Medulla oblongata (tissue), 1 donor: Measurements from ENCODE around the gene IPO4.

Experiments
- DNase-seq: peaks from one replicate; pipeline ENCODE4 v3.0.0-alpha.2; 2015; ENCODE audit errors: extremely low spot score

Gene IPO4

DNA sequence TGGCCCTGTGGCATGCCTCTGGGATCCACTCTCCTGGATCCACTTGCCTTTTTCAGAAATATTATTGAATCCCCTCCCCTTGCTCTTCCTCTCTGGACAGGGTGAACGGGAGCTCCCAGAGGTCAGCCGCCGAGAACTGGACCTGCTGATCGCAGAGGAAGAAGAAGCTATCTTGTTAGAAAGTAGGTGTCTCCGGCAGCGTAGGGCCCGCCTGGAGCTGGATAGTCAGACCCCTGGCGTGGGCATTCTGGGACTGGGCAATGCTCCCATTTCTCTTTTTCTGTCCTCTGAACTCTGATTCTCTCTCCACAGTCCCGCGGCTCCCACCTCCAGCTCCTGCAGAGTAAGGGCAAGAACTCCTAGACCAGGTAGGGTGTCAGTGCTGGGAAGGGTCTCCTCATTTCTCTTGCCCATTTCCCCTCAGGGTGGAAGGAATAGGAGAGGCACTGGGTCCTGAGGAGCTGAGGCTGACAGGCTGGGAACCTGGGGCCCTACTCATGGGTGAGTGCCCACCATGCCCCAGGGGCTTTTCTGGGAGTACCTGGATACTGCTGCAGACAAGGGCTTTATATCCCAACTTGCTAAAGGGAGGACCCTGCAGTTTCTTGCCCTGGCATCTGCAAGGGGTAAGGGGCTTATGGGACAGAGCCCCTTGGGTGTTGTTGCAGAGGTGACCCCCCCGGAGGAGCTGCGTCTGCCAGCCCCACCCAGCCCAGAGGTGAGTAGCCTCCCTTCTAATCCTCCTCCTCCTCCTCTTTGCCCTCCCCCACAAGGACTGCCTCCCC, 11.4 kb downstream of the IPO4 start:
- DNase-seq, result no peak

DNA sequence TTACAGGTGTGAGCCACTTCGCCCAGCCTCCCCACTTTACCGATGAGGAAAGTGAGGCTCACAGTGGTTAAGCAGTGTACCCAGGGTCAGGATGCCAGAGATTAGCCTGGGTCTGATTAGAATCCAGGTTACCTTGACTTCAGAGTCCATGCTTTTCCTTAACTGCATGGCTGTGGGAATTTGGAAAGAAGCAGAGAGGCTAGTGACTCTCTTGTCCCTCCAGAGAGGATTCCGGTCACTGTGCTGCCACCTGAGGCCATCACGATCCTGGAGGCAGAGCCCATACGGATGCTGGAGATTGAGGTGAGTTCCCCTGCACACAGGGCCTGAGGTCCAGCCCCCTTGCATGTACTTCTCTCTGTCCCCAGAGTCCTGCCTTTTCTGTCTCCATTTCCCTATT, 12.0 kb downstream of the IPO4 start:
- no peak for DNase-seq

DNA sequence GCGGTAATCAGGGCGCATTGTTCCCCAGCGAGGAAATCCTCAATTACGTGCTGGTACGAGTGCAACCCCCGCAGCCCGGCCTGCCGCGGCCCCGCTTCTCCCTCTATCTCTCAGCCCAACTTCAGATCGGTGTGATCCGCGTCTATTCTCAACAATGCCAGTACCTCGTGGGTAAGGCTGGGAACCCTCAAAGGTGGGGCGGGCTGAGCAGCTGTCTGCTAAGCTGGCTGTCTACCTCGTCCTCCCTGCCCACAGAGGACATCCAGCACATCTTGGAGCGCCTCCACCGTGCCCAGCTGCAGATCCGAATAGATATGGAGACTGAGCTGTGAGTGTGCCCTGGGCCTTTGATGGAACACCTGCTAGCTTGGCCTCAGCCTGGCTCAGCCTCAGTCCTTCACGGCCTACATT, 15.7 kb downstream of the IPO4 start:
- DNase-seq, result no peak

DNA sequence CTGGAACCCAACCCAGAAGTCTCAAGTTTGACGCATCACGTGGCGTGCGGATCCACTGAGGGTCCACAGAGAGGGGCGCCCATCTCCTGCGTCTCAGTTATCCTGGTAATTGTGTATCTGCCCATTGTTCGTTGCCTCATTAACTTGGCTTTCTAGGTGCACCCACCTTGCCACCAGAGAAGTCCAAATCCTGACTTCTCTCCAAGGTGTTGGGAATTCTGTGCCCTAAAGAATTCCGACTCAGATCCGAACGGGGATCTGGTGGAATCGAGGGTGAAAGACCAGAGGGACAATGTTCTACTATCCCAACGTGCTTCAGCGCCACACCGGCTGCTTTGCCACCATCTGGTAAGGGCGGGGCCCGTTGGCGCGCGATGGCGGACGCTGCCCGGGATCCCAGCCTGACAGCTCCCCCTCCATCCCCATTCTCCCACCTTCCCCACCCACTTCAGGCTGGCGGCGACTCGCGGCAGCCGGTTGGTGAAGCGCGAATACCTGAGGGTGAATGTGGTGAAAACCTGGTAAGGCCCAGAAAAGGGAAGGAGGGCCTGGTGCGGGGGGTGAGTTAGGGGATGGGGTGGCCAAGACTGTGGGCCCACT, 16.3 kb downstream of the IPO4 start:
- no peak for DNase-seq

DNA sequence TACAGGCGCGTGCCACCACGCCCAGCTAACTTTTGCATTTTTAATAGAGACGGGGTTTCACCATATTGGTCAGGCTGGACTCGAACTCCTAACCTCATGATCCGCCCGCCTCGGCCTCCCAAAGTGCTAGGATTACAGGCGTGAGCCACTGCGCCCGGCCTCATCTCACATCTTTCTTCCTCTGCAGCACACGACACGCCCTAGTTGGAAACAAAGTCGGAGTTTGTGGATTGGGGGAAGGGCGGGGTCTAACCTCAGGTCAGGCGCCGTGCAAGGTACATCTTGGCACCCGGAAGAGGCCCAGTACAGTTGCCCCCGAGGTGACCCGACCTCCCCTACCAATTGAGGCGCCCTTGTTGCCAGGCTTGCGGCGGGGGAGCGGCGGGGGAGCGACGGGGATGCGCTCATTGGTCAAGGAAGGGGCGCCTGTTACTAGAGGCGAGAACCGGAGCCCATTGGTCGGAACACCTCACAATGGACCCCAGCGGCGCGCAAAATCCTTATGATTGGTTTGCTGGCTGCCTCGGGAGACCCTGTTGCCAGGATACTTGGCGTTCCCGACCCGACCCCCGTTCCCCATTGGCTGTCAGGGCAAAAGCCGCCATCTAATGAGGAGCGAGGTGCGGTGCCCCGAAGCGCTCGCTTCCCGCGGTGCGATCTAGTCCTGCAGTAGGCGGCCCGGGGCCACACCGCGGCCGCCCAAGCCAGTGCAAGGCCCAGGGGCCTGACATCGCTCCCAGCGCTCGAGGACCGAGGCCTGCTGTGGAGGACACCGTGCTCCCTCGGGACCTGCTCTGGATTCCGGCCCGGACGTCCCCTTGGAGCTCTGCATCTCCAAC, 17.0 kb downstream of the IPO4 start, which contains the start of gene REC8:
Gene REC8 (plus strand): TSS at position 659 of the 839 bp plus-strand sequence. CDS start 473 bp downstream, outside the sequence.
- peak; percentile 96 for DNase-seq

DNA sequence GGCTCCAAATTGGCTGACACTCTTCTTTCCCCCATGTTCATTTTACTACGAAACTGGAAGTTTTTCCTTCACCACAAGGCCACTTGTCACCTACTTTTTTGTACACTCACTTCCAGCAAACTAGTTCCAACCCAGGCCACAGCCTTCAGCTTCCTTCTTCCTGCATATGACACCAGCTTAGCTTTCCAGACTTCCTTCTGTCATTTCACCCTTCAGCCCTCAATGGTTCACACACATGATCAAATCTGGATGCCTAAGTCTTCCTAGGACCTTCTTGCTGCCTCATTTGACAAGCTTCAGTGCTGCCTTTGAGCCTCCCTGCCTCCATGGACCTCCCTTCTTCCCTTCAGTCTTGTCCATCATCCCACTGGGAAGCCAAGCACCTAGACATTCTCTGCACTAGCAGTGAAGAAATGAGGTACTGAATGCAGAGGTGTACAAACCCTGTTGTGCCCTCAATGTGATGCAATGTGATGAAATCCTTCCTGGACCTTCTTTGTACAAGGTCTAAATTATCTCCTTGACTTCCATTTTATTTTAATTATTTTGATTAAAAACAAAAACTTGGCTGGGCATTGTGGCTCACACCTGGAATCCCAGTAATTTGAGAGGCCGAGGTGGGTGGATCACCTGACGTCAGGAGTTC, 21.0 kb downstream of the IPO4 start:
- DNase-seq, result no peak

DNA sequence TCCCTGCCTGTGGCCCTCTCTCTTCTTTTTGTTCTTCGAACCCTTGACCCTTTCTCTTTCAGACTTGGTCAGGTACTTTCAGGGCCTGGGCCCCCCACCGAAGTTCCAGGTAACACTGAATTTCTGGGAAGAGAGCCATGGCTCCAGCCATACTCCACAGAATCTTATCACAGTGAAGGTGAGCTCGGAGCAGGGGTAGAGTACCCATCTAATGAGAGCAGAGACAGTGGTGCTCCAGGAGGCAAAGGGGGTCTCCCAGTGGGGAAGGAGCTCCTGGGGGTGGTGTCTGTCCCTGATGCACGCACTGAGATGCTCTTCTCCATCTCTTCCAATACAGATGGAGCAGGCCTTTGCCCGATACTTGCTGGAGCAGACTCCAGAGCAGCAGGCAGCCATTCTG, 22.8 kb downstream of the IPO4 start:
- DNase-seq, result no peak

DNA sequence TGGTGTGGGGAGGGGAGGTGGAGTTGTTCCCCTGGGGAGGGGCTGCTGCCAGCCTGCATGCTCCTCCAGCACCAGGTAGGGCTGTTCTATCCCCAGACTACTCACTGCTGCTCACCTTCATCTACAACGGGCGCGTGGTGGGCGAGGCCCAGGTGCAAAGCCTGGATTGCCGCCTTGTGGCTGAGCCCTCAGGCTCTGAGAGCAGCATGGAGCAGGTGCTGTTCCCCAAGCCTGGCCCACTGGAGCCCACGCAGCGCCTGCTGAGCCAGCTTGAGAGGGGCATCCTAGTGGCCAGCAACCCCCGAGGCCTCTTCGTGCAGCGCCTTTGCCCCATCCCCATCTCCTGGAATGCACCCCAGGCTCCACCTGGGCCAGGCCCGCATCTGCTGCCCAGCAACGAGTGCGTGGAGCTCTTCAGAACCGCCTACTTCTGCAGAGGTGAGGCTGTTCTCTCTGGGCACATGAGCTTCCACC, 24.1 kb downstream of the IPO4 start:
- DNase-seq, result no peak

DNA sequence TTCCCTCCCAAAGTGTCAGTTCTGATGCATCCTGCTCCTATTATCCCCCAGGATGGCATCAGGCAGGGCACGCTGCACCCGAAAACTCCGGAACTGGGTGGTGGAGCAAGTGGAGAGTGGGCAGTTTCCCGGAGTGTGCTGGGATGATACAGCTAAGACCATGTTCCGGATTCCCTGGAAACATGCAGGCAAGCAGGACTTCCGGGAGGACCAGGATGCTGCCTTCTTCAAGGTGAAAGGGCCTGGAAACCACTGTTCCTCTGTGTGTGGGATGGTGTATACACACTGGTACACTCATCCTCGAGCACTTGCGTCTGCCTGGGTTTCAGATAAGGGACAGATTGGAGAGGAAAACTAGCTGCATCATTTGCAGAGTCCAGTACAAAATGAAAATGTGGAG, 26.5 kb downstream of the IPO4 start:
- DNase-seq, result peak; percentile 28

DNA sequence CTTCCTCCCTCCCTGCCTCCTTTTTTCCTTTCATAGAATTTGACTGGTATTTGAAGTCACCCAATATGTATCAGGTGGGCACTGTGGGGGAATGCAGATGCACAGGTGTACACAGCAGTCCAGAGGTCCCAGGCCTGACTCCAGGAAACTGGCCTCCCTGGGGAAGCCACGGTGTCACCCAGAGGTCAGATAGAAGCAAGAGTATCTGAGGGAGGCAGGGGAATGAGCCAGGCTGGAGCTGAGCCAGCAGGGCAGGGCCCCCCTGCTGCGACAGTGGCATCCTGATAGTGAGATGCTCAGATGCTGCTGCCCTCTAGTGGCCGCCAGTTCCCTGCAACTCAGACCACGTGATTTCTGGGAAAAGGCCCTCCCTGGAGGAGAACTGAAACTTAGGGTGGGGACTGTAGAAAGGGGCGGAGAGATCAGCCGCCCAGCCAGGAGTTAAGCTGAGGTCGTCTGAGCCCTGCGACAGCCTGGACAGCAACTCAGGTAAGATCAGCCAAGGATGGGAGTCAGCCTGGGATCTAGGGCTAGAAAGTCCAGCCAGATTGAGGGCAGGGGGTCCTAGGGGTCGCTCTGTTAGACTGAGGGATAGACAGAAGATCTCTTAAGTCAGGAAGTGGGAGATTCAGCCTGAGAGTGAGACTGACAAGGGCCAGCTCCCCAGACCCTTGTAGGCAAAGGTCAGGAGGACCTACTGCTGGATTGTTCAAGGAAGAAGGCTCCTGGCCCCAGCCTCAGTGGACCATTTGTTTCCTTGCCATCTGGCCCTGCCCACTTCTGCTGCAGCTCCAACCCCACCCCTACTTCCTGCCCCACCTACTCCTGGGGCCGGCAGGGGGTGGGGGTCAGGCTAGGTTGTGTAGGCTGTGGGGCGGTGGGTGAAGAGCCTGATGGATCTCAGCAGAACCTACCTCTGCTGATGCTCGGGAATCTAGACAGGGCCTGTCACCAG, 27.5 kb downstream of the IPO4 start, which contains the start of gene IRF9:
Gene IRF9 (plus strand): TSS at position 416 of the 955 bp plus-strand sequence. CDS start 880 bp downstream, outside the sequence.
- DNase-seq, result peak; percentile 98

DNA sequence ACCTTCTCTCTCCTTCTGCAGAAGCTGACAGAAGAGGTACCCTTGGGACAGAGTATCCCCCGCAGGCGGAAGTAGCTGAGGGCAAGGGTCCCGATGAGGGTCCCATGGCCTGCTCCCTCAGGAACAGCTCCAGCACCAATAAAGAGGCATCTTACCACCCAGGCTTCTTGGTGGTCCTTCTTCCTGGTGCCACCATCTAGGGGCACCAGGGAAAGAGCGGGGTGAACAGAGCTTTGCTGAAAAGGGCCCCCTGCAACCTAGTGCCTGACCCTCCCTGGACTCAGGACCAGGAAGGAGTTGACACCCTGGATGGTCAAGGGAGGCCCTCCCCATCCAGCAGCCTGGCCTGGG, 28.1 kb downstream of the IPO4 start:
- DNase-seq, result no peak

DNA sequence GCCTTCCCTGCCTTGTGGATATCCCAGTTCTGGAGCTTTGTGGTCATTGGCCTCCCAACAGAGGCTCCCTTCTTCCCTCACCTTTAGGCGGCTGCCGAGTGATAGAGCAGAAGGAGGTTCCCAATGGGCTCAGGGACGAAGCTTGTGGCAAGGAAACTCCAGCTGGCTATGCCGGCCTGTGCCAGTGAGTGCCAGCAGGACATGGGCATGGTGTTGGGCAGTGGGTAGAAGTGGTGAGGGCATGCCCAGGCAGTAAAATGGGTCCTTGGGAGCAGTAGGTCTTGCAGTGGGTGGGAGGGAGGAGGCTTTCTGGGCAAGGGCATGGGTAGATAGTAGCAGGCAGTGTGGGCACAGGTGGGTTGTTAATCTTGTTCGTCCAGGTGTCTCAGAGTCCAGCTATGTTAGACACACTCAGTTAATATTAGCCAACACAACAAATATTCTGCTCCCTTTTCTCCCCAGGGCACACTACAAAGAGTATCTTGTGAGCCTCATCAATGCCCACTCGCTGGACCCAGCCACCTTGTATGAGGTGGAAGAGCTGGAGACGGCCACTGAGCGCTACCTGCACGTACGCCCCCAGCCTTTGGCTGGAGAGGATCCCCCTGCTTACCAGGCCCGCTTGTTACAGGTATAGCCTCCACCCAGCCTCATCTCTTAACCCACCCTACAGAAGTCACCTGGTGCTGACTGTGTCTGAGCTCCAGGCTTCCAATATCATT, 28.7 kb downstream of the IPO4 start:
- no peak for DNase-seq

DNA sequence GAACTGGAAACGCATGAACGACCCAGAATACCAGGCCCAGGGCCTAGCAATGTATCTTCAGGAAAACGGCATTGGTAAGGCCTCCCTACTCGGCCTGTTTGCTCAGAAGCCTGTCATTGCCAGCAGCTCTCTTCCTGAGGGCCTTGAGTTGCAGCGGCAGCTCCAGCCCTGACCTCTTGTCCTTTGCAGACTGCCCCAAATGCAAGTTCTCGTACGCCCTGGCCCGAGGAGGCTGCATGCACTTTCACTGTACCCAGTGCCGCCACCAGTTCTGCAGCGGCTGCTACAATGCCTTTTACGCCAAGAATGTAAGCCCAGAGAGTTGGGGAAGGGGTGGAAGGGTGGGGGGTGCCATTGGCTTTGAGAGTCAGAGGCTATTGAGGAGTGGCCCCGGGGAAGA, 31.3 kb downstream of the IPO4 start:
- DNase-seq, result no peak

DNA sequence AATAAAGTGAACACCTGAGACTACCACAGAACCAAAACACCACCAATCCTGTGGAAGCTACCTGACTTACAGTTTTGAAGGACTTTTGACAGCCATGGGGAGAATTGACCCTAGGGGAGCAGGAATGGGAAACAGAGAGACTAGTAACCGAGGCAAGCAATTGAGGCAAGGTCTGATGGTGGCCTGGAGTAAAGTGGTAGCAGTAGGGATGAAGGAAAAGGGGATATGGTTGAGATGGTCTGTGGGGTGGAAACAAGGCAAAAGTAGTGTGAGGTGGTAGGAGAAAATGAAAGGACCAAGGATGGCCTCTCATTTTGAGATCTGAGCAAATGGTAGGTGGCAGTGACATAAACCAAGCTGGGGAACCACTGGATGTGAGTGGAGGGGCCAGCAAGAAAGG, 31.8 kb downstream of the IPO4 start:
- DNase-seq, result no peak

DNA sequence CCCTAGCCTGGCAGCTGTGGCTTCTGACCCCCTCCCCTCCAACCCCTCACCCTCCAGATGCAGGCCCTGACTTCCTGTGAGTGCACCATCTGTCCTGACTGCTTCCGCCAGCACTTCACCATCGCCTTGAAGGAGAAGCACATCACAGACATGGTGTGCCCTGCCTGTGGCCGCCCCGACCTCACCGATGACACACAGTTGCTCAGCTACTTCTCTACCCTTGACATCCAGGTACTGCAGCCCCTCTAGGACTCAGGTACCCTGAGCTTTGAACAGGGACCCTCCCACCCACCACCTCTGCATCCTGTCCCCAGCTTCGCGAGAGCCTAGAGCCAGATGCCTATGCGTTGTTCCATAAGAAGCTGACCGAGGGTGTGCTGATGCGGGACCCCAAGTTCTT, 33.5 kb downstream of the IPO4 start:
- DNase-seq, result no peak

DNA sequence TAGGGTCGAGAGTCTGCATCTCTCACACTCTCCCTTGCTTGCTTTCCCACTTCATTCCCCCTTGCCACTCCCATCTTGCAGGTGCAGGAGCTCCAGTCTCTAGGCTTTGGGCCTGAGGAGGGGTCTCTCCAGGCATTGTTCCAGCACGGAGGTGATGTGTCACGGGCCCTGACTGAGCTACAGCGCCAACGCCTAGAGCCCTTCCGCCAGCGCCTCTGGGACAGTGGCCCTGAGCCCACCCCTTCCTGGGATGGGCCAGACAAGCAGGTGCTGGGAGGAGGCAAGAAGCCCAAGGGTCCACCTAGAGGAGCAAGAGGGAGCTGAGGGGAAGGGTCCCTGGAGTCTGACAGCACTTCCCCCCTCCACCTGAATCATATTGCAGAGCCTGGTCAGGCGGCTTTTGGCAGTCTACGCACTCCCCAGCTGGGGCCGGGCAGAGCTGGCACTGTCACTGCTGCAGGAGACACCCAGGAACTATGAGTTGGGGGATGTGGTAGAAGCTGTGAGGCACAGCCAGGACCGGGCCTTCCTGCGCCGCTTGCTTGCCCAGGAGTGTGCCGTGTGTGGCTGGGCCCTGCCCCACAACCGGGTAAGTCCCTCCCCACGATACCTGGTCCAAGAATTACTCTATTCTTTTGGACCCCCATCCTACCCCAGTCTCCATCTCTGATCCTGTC, 37.1 kb downstream of the IPO4 start:
- no peak for DNase-seq

DNA sequence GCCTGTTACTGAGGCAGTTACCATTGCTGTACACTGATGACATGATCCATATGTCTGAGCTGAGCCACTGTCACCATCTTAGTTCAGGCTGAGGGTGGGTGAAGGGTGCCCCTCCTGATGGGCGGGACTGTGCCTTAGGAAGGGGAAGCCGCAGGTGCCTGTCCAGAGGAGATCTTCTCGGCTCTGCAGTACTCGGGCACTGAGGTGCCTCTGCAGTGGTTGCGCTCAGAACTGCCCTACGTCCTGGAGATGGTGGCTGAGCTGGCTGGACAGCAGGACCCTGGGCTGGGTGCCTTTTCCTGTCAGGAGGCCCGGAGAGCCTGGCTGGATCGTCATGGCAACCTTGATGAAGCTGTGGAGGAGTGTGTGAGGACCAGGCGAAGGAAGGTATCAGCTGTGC, 37.6 kb downstream of the IPO4 start:
- DNase-seq, result no peak

DNA sequence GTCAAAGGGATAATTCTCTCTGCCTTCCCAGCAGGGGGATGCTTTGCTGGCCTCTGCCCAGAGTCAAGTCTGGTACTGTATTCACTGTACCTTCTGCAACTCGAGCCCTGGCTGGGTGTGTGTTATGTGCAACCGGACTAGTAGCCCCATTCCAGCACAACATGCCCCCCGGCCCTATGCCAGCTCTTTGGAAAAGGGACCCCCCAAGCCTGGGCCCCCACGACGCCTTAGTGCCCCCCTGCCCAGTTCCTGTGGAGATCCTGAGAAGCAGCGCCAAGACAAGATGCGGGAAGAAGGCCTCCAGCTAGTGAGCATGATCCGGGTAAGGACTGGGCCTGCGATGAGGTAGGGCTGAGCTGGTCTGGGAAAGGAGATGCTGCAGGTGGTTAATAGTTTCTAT, 38.0 kb downstream of the IPO4 start:
- no peak for DNase-seq

DNA sequence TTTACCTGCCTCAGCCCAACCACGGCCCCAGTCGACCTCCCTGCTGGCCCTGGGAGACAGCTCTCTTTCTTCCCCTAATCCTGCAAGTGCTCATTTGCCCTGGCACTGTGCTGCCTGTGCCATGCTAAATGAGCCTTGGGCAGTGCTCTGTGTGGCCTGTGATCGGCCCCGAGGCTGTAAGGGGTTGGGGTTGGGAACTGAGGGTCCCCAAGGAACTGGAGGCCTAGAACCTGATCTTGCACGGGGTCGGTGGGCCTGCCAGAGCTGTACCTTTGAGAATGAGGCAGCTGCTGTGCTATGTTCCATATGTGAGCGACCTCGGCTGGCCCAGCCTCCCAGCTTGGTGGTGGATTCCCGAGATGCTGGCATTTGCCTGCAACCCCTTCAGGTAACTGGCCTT, 38.6 kb downstream of the IPO4 start:
- DNase-seq, result no peak
